Activated naive CD4-positive, alpha-beta T cell treated with anti-CD3 and anti-CD28 coated beads, Interleukin-2, amount 50 U/mL, for 72 hours (primary cell): ENCODE results near the gene JDP2. TPM values are rescaled to one million over a fixed set of nuclear protein-coding genes. Genes with fewer than 3 reads are reported as not detected.

Experiments
- ATAC-seq, 2 donors: fragments of 150-1000 bp; cut with Tn5 transposase; 2 replicates each; pipeline ENCODE4 v1.10.0; 2021; ENCODE audit warnings: mild to moderate bottlenecking in 2 of 2, moderate library complexity in 2 of 2
- DNase-seq, 2 donors: peaks; one replicate each; pipeline ENCODE4 v3.0.0; 2021 to 2022; ENCODE audit warnings: low spot score in 2 of 2
- H3K27ac Mint-ChIP-seq, 2 donors: one replicate each; pipeline ENCODE4 v1.8.0; 2022; ENCODE audit warnings: mild to moderate bottlenecking in 2 of 2, mixed read lengths in 2 of 2
- H3K36me3 Mint-ChIP-seq, 2 donors: one replicate each; pipeline ENCODE4 v1.8.0; 2022; ENCODE audit warnings: mixed read lengths in 2 of 2
- H3K9me3 Mint-ChIP-seq, 2 donors: one replicate each; pipeline ENCODE4 v1.8.0; 2022; ENCODE audit warnings: mixed read lengths in 2 of 2
- total RNA-seq, 2 donors: library from RNA; stranded (reverse); gene quantifications; one replicate each; pipeline ENCODE4 v1.2.3, GENCODE V29; 2022

Gene JDP2
- total RNA-seq, 2 donors from 2014 or later, result 0.46 to 2.0 TPM

DNA sequence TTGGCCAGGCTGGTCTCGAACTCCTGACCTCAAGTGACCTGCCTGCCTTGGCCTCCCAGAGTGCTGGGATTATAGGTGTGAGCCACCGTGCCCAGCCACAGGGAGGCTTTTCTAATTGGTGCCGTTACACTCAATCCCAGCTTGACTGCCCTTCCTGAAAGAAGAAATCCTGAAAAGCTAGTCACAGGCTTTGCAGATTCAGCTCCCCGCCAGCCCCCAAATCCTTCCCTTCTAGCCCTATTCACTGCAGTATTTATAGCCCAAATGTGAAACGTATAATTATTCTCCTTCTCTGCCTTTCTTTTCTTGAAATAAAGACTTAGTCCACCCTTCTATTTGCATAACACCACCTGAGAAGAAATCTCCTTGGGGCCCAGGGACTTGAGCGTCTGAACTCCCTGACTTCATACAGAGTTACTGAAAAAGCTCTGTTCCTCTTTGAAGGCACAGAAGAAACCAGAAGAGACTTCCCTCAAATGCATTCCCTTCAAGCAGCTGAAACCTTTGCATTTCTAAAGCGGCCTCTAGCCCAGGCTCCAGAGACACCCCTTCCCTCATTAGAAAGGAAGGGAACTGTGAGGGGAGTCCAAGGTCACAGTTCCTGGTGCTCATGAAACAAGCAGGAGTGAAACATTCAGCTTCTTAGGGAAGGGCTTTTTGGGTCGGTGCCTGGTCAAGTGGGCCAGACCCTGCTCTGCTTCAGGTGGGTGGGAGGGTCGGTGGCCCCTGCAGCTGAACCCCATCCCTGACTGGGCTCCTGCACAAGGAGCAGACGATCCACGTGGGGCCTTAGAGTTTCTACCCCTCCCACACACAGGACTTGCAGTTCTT, 52.2 kb downstream of the JDP2 start:
- Mint-ChIP-seq H3K27ac (no peak overlapping the region), H3K36me3 (no peaks in the 10 kb centered on the region)

DNA sequence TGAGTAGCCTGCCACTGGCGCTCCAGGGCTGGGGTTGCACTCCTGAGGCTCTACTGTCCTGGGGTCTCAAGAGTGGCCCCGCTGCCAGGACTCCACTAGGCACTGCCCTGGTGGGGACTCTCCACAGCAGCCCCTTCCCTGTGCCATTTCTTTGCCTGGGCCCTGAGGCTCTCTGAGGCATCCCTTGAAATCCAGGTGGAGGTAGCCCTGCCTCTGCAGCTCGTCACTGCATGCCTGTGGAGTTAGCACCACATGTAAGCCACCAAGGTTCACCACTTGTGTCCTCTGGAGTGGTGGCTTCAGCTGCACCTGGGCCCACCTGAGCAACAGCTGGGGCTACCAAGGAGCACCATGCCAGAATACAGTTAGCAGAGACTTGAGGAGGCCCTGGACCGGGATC, 54.5 kb downstream of the JDP2 start:
- ATAC-seq, result no peak
- Mint-ChIP-seq H3K9me3 (no peaks in the 10 kb centered on the region), H3K27ac (no peak overlapping the region), H3K36me3 (no peaks in the 10 kb centered on the region)
- no peak for DNase-seq

More for the DNA sequence above, 52.2 kb downstream of the JDP2 start:
- DNase-seq (no peak), ATAC-seq (no peak)
- H3K9me3 Mint-ChIP-seq, result no peaks in the 10 kb centered on the region

DNA sequence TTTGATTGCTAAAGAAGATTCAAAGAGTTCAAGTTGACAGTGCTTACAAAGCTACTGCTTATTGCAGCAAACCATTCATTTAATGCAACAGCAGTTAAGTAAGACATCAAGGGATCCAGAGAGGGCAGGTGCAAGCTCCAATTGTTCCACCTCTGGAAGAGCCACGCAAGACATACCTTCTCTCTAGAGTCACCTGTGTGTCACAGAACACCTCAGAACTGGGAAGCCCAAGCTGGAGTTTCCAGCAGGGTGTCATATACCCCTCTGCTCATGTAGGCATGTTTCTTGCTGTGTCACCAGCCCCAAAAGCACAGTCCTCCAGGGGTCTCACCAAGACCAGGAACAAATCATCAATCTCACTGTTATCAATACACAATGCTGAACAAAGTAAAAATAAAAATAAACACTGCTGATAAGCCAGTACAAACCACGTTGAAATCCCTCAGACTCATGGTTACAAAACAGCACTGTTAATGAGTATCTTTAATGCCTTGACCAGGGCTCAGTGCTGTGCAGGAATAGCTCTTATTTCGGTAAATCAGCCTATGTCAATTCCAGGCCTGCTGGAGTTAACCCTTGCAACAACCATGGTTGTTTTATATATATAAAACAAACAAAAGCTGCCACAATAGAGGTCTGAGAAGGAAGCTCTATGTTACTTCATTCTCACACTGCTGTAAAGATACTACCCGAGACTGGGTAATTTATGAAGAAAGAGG, 57.0 kb downstream of the JDP2 start:
- H3K9me3 Mint-ChIP-seq, result no peaks in the 10 kb centered on the region
- H3K27ac Mint-ChIP-seq, result no peak overlapping the region
- ATAC-seq (no peak), DNase-seq (peak in 1 of 2 donors; percentile 6)
- H3K36me3 Mint-ChIP-seq, result no peaks in the 10 kb centered on the region

DNA sequence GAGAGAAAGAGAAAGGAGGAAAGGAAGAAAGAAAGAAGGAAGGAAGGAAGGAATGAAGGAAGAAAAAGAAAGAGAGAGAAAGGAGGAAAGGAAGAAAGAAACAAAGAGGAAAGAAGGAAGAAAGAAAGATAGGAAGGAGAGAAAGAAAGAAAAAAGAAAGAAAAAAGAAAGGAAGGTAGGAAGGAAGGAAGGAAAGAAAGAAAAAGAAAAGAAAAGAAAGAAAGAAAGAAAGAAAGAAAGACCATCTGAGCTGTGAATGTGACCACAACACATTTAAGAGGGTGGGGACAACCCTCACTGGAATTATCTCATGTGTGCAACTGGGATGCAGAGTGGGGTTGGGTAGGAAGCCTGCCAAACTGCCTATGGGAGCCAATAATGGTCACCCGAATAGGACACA, 58.5 kb downstream of the JDP2 start:
- no peaks in the 10 kb centered on the region for H3K9me3 Mint-ChIP-seq
- no peak for DNase-seq
- H3K27ac Mint-ChIP-seq, result no peak overlapping the region
- no peak for ATAC-seq
- no peaks in the 10 kb centered on the region for H3K36me3 Mint-ChIP-seq

DNA sequence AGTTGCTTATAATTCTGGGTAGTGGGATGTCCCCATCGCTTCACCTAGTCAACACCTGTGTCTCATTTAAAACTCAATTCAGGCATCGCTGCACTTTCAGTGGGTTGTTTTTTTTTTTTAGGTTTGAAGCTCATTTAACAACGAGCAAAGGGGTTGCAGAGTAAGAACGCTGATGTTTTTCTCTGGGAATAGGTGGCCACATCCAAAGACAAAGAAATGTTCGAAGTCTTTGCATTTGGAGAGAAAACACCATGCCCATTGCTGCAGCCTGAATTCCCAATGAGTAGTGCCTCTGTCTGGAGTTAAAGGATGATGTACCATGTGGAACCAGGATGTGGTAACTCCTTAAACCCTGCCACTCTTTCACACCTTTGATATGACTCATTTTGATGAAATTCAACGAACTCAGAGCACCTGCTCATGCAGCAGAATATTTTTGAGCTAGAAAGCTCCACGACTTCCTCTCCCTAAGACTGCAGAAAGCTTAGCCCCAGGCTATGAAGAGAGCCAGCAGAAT, 59.4 kb downstream of the JDP2 start:
- Mint-ChIP-seq H3K36me3 (no peaks in the 10 kb centered on the region), H3K27ac (no peak overlapping the region)
- peak; percentile 18 to 50 for DNase-seq

DNA sequence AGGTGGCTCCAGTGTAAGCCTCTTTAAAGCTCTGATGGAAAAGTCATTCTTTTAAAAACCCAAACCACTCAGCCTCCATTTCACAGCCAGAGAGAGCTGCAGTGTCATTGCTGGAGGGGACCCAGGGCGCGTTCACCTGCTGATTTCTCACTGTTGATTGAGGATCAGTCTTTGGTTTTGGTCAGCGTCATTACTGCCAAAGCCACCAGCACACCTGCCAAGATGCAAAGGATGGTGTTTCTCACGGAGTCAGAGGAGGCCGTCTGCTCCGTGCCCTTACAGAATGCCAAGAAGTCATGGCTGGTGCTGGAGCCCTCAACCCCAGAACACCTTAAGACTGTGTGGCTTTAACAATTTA, 61.6 kb downstream of the JDP2 start:
- no peak for ATAC-seq
- no peaks in the 10 kb centered on the region for H3K9me3 Mint-ChIP-seq
- H3K36me3 Mint-ChIP-seq, result no peaks in the 10 kb centered on the region
- peak in 1 of 2 donors; percentile 34 for DNase-seq
- no peak overlapping the region for H3K27ac Mint-ChIP-seq

More for the DNA sequence above, 59.4 kb downstream of the JDP2 start:
- H3K9me3 Mint-ChIP-seq, result no peaks in the 10 kb centered on the region
- peak; percentile 93 to 94 for ATAC-seq

DNA sequence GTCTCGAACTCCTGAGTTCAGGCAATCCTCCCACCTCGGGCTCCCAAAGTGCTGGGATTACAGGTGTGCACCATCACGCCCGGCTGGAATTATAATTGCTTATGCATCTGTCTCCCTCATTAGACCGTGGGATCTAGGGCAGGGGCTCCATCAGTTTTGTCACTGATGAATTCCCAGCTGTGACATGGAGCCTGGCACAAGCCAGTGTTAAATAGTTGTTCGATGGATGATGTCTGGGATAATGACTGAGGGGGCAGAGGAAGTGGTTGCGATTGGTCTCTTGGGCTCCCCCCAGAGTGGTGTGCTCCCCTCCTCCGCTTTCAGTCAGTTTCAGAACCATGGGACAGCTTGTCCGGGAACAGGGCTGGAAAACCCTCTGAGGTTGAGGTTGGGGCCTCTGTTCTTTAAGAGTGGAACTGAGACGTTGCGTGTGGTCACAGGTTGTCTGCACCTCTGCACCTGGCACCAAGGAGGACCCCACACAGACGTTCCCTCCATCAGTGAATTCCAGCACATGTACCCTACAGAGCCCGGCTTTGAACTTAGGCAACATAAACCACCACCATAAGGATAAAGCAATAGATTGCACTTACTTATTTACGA, 63.7 kb downstream of the JDP2 start:
- Mint-ChIP-seq H3K27ac (no peak overlapping the region), H3K9me3 (peaks cover 3 to 15% of the 10 kb centered on the region in 2 donors), H3K36me3 (peaks cover 0 to 8% of the 10 kb centered on the region in 2 donors)
- peak in 1 of 2 donors; percentile 38 for DNase-seq
- no peak for ATAC-seq

DNA sequence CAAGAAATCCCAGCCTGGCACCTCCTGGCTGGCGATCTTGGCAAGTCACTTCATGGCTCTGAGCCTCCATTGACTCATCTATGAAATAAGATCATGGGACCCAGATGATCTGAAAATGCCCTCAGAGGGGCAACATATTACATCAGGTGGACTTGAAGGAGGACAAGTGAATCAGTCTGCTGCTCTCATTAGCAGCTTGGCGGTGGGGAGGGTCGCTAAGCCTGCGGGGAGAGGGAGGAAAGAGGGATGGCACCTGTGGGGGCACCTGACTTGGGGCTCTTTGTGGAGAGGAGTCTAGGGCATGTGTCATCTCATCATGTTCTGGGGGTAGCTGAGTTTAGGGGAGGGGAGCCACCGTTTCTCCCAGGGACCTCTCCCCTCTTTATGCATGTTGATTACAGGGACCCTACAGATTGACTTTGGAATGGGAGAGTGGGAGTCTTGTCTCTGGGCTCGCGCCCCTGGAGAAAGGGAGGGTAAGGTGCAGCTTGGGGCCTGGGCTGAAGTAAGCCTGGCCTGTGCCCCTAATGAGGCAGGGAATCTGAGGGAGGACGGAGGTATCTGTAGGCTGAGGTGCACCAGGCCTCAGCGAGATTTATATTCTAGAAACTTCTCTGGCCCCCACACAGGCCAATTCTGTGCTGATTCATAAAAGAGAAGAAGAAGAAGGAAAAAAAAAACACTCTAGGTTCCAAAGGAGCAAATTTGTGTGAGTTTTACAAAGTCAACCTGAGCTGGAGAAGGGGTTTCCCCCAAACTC, 65.2 kb downstream of the JDP2 start:
- DNase-seq (peak in 1 of 2 donors; percentile 50), ATAC-seq (peak; percentile 13 to 34)
- Mint-ChIP-seq H3K9me3 (peaks cover 3 to 15% of the 10 kb centered on the region in 2 donors), H3K27ac (no peak overlapping the region), H3K36me3 (peaks cover 0 to 8% of the 10 kb centered on the region in 2 donors)

DNA sequence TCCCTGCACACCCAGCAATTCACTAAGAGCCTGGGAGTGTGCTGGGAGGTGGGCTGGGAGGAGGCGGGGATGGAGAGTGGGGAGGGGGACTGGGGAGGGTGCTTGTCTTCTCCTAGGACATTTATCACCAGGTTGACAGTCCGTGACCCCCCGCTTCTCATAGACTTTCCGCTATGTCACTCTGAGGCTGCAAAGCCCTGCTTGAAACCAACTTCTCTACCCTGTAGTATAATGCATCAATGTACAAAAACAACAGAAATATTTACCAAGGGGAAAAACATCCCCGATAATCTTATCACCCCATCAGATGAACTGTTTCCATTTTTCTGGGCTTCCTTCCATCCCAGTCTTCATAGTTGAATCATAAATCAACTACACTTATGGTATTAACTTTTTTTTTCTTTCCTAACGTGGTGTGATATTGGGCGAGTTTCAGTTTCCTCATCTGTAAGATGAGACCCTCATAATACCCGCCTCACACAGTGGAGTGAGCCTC, 65.8 kb downstream of the JDP2 start:
- no peak for DNase-seq
- Mint-ChIP-seq H3K36me3 (peaks cover 0 to 8% of the 10 kb centered on the region in 2 donors), H3K9me3 (peaks cover 3 to 15% of the 10 kb centered on the region in 2 donors), H3K27ac (no peak overlapping the region)
- peak; percentile 16 to 52 for ATAC-seq

DNA sequence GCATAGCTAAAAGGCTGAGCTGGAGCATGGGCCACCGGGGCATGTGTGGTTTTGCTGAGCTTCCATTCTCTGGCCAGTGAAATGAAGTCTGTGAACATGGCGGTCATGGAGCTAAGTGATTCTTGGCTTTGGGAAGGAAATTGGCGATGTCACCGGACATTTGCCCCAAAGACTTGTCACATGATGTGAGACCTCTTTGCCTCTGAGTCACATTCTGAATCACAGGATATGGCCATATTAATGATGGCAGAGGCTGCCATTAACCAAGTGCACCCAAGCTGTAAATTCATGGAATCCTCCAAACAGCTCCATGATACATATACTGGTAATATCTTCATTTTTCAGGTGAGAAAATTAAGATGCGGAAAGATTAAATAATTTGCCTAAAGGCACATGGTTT, 67.1 kb downstream of the JDP2 start:
- no peak overlapping the region for H3K27ac Mint-ChIP-seq

DNA sequence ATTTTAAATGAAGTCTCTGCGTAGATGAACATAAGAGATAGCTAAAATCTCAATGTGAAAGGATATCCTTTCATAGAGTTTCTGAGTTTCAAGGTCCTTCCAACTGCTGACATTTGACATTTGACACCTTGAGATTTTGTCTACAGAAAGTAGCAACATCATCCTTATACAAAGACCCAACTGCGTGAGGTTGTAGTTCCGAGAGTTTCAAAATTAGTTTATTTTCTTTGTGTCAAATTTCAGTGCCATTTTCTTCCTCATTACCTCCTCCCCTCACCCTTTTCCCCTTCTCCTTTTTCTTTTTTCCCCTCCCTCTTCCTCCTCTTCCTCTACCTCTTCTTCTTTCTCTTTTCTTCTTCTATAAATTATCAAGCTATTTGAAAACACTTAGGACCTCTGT, 67.6 kb downstream of the JDP2 start:
- DNase-seq (no peak), ATAC-seq (no peak)
- Mint-ChIP-seq H3K36me3 (peaks cover 0 to 8% of the 10 kb centered on the region in 2 donors), H3K27ac (peak overlapping the region in 1 of 2 donors; percentile 77), H3K9me3 (peaks cover 3 to 15% of the 10 kb centered on the region in 2 donors)

More for the DNA sequence above, 67.1 kb downstream of the JDP2 start:
- peaks cover 3 to 15% of the 10 kb centered on the region in 2 donors for H3K9me3 Mint-ChIP-seq
- H3K36me3 Mint-ChIP-seq, result peaks cover 0 to 8% of the 10 kb centered on the region in 2 donors
- DNase-seq (no peak), ATAC-seq (no peak)

DNA sequence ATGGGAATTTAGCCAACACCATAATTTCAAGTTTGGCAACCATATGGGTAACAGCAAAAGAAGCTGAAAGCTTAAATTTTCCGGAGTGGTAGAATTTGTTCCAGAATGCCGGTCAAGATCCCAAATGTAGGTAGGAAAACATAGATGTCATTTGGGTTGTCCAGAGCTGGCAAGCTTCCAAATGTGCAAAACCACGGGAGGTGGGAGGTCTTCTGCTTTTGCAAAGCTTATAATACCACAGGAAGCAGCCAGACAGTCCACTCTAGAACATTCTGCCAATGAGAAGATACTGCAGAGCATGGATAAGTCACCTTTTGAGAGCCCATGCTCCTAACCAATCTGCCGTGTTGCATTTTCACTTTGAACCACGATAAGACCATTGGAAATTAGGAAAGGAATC, 68.1 kb downstream of the JDP2 start:
- DNase-seq (no peak), ATAC-seq (no peak)
- Mint-ChIP-seq H3K27ac (peak overlapping the region in 1 of 2 donors; percentile 77), H3K36me3 (peaks cover 0 to 8% of the 10 kb centered on the region in 2 donors), H3K9me3 (peaks cover 3 to 15% of the 10 kb centered on the region in 2 donors)

DNA sequence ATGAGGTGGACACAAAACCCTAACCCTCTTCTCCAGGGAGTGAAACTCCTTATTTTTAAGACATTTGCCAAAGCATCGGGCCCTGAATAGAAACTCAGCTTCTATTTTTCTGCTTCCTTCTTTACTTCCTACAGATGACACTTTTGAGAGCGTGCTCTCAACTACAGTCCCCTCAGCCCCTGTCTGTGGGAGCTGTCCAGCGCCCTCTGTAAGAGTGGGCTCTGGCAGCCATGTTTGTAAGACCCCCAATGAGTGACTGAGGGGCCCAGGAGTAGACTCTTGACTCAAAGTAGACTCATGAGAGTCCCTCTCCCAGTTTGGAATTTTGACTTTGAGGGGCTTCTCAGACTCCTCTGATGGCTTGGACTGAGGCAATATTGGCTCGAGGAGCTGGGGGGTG, 68.9 kb downstream of the JDP2 start:
- peaks cover 0 to 8% of the 10 kb centered on the region in 2 donors for H3K36me3 Mint-ChIP-seq

DNA sequence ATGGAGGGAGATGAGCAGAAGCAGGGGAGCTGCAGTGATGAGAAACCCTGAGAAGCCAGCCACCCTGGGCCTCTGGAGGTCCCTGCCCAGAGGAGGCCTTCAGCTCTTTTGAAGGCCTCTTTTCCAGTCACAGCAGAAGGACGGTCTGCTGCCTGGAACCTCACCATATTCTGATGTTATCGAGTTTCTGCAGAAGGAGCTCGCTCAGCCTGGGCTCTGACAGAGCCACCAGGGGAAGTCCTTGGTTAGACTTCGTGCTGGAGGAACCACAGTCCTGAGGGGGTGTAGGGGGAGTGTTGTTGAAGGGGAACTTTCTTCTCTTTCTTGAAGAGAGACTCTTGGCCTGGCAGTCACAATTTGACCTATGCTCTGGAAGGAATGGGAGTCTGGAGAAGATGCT, 69.4 kb downstream of the JDP2 start:
- peaks cover 0 to 8% of the 10 kb centered on the region in 2 donors for H3K36me3 Mint-ChIP-seq

More for the DNA sequence above, 68.9 kb downstream of the JDP2 start:
- Mint-ChIP-seq H3K9me3 (peaks cover 3 to 15% of the 10 kb centered on the region in 2 donors), H3K27ac (peak overlapping the region in 1 of 2 donors; percentile 77)
- ATAC-seq, result no peak
- no peak for DNase-seq

DNA sequence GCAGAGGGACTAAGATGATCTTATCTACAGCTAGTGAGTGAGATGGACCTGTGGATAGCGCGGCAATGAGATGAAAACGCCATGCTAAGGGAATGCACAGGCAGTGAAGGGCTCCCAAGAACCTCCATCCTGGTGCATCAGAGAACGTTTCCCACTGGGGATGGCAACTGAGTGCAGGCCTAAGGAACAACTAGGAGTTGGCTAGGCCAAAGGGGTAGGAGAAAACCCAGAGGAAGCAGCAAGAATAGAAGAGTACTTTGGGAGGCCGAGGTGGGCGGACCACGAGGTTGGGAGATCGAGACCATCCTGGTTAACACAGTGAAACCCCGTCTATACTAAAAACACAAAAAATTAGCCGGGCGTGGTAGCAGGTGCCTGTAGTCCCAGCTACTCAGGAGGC, 69.9 kb downstream of the JDP2 start:
- Mint-ChIP-seq H3K36me3 (peaks cover 0 to 8% of the 10 kb centered on the region in 2 donors), H3K9me3 (peaks cover 3 to 15% of the 10 kb centered on the region in 2 donors), H3K27ac (peak overlapping the region in 1 of 2 donors; percentile 77)
- no peak for ATAC-seq
- no peak for DNase-seq

More for the DNA sequence above, 69.4 kb downstream of the JDP2 start:
- ATAC-seq (peak in 1 of 2 donors; percentile 79), DNase-seq (no peak)
- Mint-ChIP-seq H3K27ac (peak overlapping the region in 1 of 2 donors; percentile 77), H3K9me3 (peaks cover 3 to 15% of the 10 kb centered on the region in 2 donors)
